WTC11 (cell line): ENCODE data around the gene SREBF2.

Experiments used
- SP1 ChIP-seq: sonication (generic); formaldehyde crosslinking; conservative IDR thresholded peaks from 2 replicates; pipeline ENCODE4 v1.8.1; 2022; ENCODE audit warnings: missing genetic modification reagents
- TF ChIP-seq, protein P1 (sequence below): sonication (generic); formaldehyde crosslinking; IDR thresholded peaks from 2 replicates; pipeline ENCODE4 v1.8.1; 2022; ENCODE audit warnings: mild to moderate bottlenecking, moderate library complexity, missing genetic modification reagents

DNA sequence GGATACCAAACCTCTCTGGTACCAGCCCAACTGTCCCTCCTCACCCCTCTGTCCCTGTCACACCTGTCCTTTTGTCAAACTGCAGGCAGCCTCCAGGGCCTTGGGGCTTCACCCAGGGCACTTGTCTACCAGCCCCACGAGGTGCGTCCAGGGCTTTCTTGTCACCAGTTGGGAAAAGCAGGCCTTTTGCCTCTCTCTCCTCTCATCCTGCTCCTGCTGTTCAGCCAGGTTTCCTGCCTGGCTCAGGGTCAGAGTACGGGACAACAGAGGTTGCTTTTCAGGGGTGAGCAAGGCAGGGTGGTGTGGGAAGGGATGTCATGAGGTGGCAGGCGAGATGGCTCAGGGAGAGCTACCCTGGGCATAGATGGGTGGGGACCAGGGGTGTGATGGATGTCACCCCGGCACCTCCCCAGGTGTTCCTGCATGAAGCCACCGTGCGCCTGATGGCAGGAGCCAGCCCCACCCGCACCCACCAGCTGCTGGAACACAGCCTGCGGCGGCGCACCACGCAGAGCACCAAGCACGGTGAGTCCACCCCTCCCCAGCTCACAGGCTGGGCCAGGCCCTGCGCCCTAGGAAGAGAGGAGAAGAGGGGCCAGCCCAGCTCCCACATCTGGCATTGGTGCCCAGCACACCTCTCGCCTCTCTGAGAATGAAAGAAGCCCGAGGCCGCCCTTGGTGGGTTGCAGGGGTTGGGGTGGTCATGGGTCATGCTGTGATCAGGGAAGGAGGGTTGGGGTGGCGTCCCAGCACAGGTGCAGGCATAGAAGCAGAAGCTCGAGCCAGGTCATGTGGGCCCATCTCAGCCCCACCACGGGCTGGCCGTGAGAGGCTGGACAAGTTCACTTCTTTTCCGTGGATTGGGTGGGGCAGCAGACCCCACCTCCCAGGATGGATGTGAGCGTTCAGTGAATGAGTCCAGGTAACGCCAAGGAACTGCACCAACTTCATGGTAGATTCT lies 71.8 kb downstream of the SREBF2 start:
- no peak for TF ChIP-seq SP1 (CRISPR knock-in tag)
- TF ChIP-seq, protein P1, sequence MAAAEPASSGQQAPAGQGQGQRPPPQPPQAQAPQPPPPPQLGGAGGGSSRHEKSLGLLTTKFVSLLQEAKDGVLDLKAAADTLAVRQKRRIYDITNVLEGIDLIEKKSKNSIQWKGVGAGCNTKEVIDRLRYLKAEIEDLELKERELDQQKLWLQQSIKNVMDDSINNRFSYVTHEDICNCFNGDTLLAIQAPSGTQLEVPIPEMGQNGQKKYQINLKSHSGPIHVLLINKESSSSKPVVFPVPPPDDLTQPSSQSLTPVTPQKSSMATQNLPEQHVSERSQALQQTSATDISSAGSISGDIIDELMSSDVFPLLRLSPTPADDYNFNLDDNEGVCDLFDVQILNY (CRISPR knock-in tag) = no peak
